HG02973 (cell line): ENCODE data around the gene LMF1.
A peak's percentile ranks its signal among the peaks of the same experiment; 100 is the strongest.

Experiments used
- ATAC-seq: cut with Tn5 transposase; IDR thresholded peaks from one replicate; pipeline ENCODE4 v1.9.1; 2021; ENCODE audit warnings: moderate library complexity; ENCODE audit not compliant: unreplicated experiment

The LMF1 gene

GRCh38 chr16:970766-971581, at the start of gene LMF1:
LMF1 (minus strand) TSS chr16:970984; CDS start chr16:970980, 4 bp downstream.
- peak; percentile 65 for ATAC-seq

GRCh38 chr16:1020091-1020399, 49.3 kb upstream of the LMF1 start:
- no peak for ATAC-seq

GRCh38 chr16:1019231-1020090, 48.7 kb upstream of the LMF1 start:
- no peak for ATAC-seq

GRCh38 chr16:1018447-1019198, 47.8 kb upstream of the LMF1 start:
- no peak for ATAC-seq

- ATAC-seq, result no peak
Measured at GRCh38 chr16:1014771-1015495, 44.1 kb upstream of the LMF1 start.

- ATAC-seq, result no peak
Measured at GRCh38 chr16:1014221-1014620, 43.4 kb upstream of the LMF1 start.

GRCh38 chr16:1013593-1013900, 42.8 kb upstream of the LMF1 start:
- ATAC-seq, result no peak

- ATAC-seq, result no peak
Measured at GRCh38 chr16:1012722-1013592, 42.2 kb upstream of the LMF1 start.

GRCh38 chr16:1012135-1012534, 41.4 kb upstream of the LMF1 start:
- ATAC-seq, result no peak

GRCh38 chr16:1011316-1012082, 40.7 kb upstream of the LMF1 start:
- ATAC-seq, result no peak

- no peak for ATAC-seq
Measured at GRCh38 chr16:1010815-1011214, 40.0 kb upstream of the LMF1 start.

- no peak for ATAC-seq
Measured at GRCh38 chr16:1010251-1010650, 39.5 kb upstream of the LMF1 start.

- ATAC-seq, result no peak
Measured at GRCh38 chr16:1009358-1010150, 38.8 kb upstream of the LMF1 start.

- ATAC-seq, result no peak
Measured at GRCh38 chr16:1008085-1008484, 37.3 kb upstream of the LMF1 start.

- ATAC-seq, result no peak
Measured at GRCh38 chr16:1007284-1007850, 36.6 kb upstream of the LMF1 start.

- no peak for ATAC-seq
Measured at GRCh38 chr16:1006781-1007180, 36.0 kb upstream of the LMF1 start.

- no peak for ATAC-seq
Measured at GRCh38 chr16:1005286-1005685, 34.5 kb upstream of the LMF1 start.
